22Rv1 (cell line): Measurements from ENCODE around the gene ACAT1.

ENCODE experiments used
- CTCF ChIP-seq: fragments of 450-650 bp; IDR thresholded peaks from 2 replicates; pipeline ENCODE4 v1.5.1; 2017; ENCODE audit warnings: mild to moderate bottlenecking
- ZFX ChIP-seq: fragments of 450-650 bp; IDR thresholded peaks from 2 replicates; pipeline ENCODE4 v1.6.1; 2017; ENCODE audit warnings: antibody characterized with exemption, borderline replicate concordance

- no peak for TF ChIP-seq CTCF
- TF ChIP-seq ZFX, result no peak
Observed at GRCh38 chr11:108112057-108112456, 9.3 kb upstream of the ACAT1 start.
